ENCODE results near the gene PPM1H.

DNA sequence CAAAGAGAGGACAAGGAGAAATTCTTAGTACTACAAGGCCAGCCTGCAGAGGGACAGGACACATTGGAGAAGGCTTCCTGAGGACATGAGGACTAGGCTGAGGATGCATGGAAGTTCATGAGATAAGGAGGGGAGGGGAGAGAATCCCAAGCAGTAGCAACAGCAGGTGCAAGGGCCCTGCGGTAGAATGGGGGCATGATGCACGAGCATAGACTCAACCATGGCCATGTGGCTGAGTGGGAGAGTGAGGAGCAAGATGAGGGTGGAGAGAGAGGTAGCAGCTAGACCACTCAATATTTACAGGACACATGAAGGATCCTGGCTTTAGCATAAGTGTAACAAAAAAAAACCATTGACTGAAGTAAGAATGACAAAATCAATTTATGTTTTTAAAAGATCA lies 128.1 kb downstream of the PPM1H start:
- TF ChIP-seq SMC3 (IDR thresholded peaks at IDR 0.05; ENCODE audit: borderline replicate concordance, low read length) (no peak), STAT1 (conservative IDR thresholded peaks at IDR 0.05) (no peak), TARDBP (IDR thresholded peaks at IDR 0.05; ENCODE audit: borderline replicate concordance) (no peak)
- TF ChIP-seq, protein P1, sequence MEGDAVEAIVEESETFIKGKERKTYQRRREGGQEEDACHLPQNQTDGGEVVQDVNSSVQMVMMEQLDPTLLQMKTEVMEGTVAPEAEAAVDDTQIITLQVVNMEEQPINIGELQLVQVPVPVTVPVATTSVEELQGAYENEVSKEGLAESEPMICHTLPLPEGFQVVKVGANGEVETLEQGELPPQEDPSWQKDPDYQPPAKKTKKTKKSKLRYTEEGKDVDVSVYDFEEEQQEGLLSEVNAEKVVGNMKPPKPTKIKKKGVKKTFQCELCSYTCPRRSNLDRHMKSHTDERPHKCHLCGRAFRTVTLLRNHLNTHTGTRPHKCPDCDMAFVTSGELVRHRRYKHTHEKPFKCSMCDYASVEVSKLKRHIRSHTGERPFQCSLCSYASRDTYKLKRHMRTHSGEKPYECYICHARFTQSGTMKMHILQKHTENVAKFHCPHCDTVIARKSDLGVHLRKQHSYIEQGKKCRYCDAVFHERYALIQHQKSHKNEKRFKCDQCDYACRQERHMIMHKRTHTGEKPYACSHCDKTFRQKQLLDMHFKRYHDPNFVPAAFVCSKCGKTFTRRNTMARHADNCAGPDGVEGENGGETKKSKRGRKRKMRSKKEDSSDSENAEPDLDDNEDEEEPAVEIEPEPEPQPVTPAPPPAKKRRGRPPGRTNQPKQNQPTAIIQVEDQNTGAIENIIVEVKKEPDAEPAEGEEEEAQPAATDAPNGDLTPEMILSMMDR (IDR thresholded peaks at IDR 0.05 in 2 of 3, conservative IDR thresholded peaks at IDR 0.05 in 1 of 3; ENCODE audit: control insufficient read depth in 2 of 3, extremely low read depth in 1 of 3, insufficient read depth in 1 of 3, low read depth in 3 of 3, low read length in 3 of 3): no peak

Data from GM12878 (cell line).